Measurements from ENCODE around the gene ZBP1.

GRCh38 chr20:57650756-57651483, 30.7 kb upstream of the ZBP1 start:
- TF ChIP-seq TSHZ2 (CRISPR knock-in tag; IDR thresholded peaks at IDR 0.05) (no peak), ZNF565 (CRISPR knock-in tag; conservative IDR thresholded peaks at IDR 0.05; ENCODE audit: low read depth) (no peak)

Data from SK-N-SH treated with all-trans-retinoic acid at 6 μM for 48 hours (cell line).